ENCODE results near the gene MACROH2A1.

The MACROH2A1 gene

DNA sequence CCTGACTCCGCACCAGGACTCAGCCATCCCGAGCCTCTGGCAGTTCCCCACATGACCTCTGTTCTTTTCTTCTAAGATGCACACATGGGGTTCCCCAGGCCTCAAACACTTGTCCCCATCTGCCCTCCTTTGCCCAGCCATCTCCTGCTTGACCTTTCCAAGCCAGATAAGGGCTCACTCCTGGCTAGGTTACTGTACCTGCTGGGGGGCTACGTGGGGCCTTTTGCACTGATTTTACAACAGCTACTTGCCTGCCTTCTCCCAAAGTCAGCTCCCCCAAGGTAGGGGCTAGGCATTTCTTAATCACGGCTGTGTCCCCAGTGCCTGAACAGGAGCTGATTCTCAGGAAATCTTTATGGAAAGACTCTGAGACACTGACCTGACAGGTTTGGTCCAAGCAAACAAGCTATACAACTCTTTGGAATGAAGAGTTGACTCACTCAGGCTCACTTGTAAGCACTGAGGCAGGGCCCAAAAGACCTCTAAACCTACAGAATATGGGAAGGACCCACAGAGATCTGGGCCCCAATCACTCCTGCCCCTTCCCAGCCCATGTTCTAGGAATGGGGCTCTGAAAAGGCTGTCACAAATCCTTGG lies 2.5 kb downstream of the MACROH2A1 start:
- DNase-seq = no peak

- no peak for DNase-seq
Observed at GRCh38 chr5:135395866-135396265, 3.2 kb downstream of the MACROH2A1 start.

- DNase-seq = no peak
Observed at GRCh38 chr5:135395451-135395850, 3.6 kb downstream of the MACROH2A1 start.

DNA sequence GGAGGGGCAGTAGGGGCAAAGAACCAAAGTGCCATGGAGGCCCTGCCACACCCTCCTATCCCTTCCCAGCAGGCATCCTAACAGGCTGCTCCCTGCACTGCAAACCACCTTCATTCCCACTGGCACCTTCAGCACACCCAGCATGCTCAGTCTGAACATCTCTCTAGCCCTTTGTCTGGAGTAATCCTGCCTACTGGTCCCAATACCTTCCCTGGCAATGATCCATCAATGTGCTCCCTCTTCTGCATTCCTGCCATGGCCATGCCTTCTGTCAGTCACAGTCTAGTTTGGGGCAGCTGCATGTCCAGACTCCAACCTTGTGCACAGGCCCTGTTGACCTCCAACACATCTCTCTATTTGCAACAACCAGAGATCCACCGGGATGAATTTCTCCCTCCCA lies 4.9 kb downstream of the MACROH2A1 start:
- no peak for DNase-seq

DNA sequence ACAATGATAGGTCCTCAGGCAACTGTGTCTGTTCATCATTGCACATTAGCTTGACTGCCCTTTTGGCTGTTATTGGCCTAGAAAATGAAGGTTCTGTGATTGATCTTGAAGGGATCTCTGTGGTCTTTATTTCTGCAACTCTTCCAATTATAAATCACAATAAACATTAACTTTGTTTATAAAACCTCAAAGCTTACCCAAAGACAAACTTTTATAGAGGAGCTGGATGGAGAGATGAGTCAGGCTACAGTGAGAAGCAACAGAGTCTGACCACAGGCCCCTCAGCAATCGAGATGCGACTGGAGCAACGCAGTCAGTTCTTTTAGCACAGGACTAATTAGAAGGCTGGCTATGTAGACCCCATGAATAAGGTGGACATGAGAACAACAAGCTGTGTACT lies 5.3 kb downstream of the MACROH2A1 start:
- DNase-seq = no peak

- no peak for DNase-seq
Observed at GRCh38 chr5:135393229-135393628, 5.8 kb downstream of the MACROH2A1 start.

DNA sequence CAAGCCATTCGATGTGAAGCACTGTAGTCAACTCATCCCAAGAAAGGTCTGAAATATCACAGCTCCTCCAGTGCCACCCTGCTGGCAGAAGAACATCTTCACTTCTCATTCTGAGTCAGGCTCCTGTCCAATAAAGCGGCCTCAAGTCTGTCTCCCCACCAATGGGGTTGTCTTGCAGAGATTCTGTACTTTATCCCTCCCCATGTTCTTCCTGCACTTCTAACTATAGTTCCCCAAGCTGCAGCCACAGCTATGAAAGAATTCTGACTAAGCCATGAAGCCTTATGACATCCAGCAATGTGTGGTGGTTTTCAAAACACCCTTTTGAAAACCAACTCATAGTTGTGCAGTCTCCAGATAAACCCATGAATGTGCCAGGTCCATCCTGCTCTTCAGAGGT lies 6.8 kb downstream of the MACROH2A1 start:
- DNase-seq = no peak

GRCh38 chr5:135391869-135392255 lies 7.2 kb downstream of the MACROH2A1 start:
- no peak for DNase-seq

DNA sequence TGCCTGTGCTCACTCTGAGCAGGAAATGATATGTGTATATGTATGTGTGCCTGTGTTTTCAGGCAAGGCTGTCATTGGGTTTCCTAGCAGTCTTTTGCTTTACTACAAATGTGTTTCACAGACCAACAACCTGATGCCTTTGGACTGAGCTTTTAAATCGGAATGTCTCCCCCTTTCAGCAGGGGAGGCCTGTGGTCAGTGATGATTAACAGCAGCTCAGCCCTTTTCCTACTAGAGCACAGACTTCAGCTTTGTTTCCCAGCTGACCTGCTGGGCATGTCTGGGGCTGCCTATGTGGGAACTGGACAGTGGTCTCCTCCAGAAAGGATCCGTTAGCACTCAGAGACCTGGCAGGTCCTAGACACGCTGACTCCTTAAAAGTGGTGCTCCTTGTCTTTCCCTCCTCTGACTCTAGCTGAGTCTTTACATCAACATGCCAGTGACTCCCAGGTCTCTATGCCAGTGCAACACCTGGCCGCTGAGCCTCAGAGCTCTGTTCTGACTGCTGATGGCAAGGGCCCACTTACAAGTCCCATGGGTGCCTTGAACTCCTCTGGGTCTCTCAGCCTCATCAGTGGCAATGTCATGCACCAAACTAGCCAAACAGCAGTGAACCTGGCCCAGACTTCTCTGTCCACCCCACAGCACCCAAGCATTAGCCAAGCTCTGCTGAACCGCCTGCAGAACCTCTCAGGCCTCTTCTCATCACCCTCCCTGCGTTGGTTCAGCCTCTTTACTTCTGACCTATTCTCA lies 7.7 kb downstream of the MACROH2A1 start:
- DNase-seq = no peak

DNA sequence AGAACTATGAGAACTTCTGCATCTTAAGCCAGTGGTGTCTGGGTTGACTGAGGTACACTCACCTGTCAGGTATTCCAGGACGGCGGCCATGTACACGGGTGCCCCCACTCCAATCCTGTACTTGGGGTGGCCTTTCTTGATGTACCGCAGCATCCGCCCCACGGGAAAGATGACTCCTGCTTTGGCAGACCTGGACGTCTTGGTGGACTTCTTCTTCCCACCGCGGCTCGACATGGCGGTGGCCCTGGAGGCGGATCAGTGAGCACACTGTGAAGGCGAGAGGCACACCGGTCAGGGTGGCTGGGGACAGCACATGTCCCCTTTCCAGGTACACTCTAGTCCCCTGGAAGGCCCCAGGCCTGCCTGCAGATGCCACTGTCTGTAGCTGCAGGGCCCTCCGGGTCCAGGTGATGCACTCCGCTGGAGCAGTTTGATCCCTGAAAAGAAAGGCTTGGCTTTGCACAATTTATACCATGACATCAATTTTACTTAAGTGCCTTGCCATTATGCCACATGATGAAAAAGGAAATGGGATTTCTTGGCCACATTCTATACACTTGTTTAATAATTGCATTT lies 10.1 kb downstream of the MACROH2A1 start:
- no peak for DNase-seq

DNA sequence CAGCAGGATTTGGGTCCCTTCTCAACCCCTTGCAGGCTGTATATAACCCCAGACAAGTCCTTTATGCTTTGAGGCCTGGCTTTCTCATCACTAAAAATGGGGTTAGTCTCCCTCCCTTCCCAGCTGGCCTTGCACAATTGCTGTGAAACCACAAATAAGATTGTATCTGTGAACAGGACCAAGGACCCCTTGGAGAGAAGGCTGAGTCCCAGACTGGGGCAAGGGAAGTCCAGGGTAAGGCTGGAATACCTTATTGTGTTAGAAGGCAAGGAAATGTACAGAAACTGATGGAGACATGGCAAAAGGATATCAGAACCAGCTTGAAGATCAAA lies 11.4 kb downstream of the MACROH2A1 start:
- no peak for DNase-seq

DNA sequence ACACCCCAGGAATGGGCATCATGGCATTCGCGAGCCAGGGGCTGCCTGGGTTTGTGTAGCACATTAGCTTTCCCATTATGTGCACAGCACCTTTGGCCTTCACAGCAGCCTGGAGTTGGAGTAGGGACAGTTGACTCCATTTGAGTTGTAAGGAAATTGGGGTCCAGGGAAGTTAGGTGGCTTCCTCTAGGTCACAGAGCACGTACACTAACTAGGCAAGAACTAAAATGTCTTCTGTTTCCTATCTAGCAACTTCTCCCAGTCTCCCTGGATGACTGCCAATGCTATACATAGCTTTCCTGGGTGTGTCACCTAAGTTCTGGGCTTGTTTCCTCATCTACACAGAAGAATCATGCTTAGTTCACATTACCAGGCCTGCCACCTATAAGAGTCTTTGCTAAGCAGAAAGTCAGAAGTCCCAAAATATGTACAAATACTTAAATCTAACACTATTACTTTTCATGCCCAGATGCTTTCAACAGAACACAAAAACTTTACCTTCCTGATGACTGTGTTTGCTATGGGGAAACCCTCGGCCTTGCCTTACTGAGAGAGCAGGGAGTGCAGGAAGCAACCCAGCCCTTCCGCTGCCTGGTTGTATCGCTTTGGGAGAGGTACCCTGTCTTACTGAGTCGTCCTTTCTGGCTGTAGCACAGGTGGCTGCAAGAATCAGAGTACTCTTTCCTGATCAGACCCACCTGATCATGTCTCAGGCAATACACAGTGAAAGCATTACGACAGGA lies 12.0 kb downstream of the MACROH2A1 start:
- no peak for DNase-seq

GRCh38 chr5:135386096-135386495 lies 12.9 kb downstream of the MACROH2A1 start:
- no peak for DNase-seq

DNA sequence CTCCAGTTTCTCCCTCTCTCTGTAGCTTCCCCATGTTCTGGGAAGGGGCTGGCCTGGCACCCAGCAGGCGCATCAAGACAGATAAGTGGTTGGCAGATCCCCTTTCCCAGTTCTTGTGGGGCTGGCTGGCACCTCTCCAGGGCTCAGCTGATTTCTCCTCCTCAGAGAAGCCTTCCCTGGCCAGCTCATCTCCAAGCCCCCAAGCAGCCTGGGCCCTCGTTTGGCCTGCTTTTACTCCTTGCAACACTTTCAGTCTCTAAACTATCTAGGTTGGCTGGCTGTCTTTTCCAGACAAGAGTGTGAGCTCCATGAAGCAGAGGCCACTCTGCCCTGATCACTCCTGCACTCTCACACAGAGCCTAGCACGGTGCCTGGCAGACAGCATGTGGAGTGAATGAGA lies 13.5 kb downstream of the MACROH2A1 start:
- DNase-seq = no peak

DNA sequence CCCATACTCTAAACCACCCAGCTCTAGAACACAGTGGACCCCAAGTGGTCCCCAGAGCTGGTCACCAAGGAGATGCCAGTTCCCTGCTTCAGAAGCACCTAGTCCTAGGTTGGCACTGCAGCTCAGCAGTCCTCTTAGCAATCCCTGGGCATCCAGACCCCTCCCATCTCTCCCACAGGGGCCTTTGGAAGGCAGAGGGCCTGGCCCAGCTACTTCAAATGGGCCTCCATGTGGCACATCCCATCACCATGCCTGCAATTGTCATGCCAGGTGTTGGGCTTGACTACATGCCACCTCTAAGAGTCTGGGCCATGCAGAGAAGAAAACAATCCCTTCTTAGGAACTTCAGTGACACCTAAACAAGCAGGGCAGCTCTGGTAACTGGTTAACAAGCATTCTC lies 14.1 kb downstream of the MACROH2A1 start:
- DNase-seq = no peak

- DNase-seq = no peak
Observed at GRCh38 chr5:135383803-135384495, 15.1 kb downstream of the MACROH2A1 start.

DNA sequence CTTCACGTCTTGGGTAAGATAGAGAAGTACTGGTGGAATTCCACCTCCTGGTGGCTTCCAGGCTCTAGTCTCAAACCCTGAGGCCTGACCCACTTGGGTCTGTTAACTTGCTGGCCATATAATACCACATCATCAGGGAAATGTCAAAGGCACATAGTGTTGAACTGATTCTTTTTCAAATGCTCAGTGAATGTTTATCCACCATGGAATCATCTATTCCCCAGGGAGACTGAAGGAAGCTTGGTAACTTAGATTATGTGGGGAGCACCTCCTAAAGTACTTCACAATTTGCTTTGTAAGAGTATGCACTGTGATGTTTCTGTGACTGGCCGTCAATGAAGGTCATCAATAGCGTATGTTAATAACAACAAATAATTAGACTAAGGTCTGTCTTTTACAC lies 16.1 kb downstream of the MACROH2A1 start:
- DNase-seq = no peak

- DNase-seq = no peak
Observed at GRCh38 chr5:135382106-135382790, 16.8 kb downstream of the MACROH2A1 start.

DNA sequence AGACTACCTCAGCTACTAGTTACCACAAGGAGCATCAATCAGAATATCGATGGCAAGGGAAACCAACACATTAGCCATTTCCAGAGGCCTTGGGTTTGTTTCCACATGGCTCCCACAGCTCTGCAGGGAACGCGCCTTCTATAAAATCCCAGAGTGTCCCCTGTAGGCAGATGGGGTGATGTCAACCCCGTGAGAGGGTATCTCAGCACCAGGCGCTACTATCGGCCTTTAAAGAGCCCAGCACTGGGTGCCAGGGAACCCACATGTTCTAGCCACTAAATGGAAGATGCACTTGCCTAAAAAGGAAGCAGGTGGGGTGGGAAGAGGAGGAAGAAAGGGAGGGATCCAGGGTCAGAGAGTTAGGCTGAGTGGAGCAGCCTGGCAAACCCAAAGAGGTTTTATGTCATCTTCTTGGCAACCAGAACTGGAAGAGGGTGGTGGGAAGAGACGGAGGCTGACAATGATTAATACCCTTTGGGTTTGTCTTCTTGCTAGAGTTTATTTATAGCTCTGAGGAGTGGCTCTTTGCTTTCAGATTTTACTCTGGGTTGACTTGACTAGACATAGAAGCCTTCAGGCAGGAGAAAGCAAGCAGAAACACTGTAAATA lies 19.9 kb downstream of the MACROH2A1 start:
- DNase-seq = no peak

DNA sequence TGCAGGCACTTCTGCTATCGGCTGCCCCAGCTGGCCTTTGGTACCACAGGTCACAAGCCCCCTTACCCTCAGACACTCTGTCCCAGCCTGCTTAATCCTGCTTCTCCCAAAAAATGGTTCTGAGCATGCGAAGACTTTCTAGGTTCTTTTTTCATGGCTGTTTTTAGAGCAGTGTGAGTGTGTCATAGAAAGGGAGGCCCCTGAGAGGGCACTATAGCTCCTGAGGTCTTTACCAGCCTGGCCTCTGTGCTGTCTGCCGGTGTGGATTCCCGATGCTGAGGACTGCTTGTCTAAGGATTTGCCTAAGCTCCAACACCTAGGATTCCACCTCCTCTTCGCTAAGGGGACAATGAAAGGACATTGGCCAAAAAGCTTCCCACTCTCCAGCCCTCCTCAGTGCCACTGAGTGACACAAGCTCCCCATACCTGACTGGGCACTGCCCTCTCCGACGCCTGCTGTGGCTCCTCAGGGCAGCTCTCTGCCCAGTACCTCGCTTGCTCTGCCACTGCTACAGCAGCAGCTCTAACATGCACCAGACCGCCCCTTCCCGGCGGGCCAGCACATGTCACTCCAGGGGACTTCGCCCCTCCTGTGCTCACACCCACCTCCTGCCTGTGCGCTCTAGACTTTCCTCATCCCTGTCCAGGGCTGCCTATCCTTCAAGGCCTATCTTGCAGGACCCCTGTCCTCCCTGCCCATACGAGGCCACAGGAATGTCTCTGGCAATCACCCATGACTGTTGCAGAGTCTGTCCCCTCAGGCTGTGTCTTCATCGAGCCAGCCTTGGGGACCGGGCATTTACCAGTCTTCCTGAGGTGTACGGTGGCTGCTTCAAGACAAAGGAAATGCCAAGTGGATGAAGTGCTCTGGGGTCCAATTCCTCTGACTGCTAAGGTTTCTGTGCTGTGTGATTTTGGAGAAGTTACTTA lies 21.0 kb downstream of the MACROH2A1 start:
- DNase-seq = no peak

Measured in left hindlimb (tissue), 1 donor.